DOHH2 (cell line): ENCODE measurements around the gene IFRD2.

Source experiments
- H3F3A ChIP-seq: fragments of 200-600 bp; sonication (generic), shearing (Covaris generic); 2 replicates; pipeline ENCODE4 v1.6.0; 2016; ENCODE audit warnings: antibody characterized with exemption, mild to moderate bottlenecking; ENCODE audit not compliant: control insufficient read depth, insufficient read depth
- H3K27ac ChIP-seq: fragments of 200-600 bp; sonication (generic); 2 replicates; pipeline ENCODE4 v1.5.1; 2014; ENCODE audit warnings: low read depth, mild to moderate bottlenecking, low read length, moderate library complexity
- H3K27me3 ChIP-seq: fragments of 200-600 bp; sonication (generic); 2 replicates; pipeline ENCODE4 v1.6.1; 2014; ENCODE audit warnings: mild to moderate bottlenecking, low read length, mixed read lengths; ENCODE audit not compliant: control insufficient read depth
- H3K36me3 ChIP-seq: fragments of 200-600 bp; sonication (generic); 2 replicates; pipeline ENCODE4 v1.6.1; 2014; ENCODE audit warnings: mild to moderate bottlenecking, low read length, moderate library complexity, mixed read lengths; ENCODE audit not compliant: control insufficient read depth
- H3K4me1 ChIP-seq: fragments of 200-600 bp; sonication (generic); 2 replicates; pipeline ENCODE4 v1.6.1; 2014; ENCODE audit warnings: mild to moderate bottlenecking, low read length, mixed read lengths; ENCODE audit not compliant: control insufficient read depth
- H3K4me2 ChIP-seq: fragments of 200-600 bp; sonication (generic); 2 replicates; pipeline ENCODE4 v1.6.0; 2014; ENCODE audit warnings: mild to moderate bottlenecking, low read length, moderate library complexity
- H3K4me3 ChIP-seq: fragments of 200-600 bp; sonication (generic); 2 replicates; pipeline ENCODE4 v1.5.1; 2014; ENCODE audit warnings: mild to moderate bottlenecking, low read length, mixed read lengths
- H3K79me2 ChIP-seq: fragments of 200-600 bp; sonication (generic); 2 replicates; pipeline ENCODE4 v1.6.1; 2014; ENCODE audit warnings: mild to moderate bottlenecking, low read length, mixed read lengths; ENCODE audit not compliant: control insufficient read depth
- H3K9me2 ChIP-seq: fragments of 200-600 bp; sonication (generic); replicated peaks from 2 replicates; pipeline ENCODE4 v1.6.1; 2014; ENCODE audit warnings: mild to moderate bottlenecking, low read length, mixed read lengths; ENCODE audit not compliant: control insufficient read depth
- H3K9me3 ChIP-seq: fragments of 200-600 bp; sonication (generic); 2 replicates; pipeline ENCODE4 v1.6.1; 2014; ENCODE audit warnings: antibody characterized with exemption, low read length, mixed read lengths; ENCODE audit not compliant: control insufficient read depth, insufficient read depth
- H4K20me1 ChIP-seq: fragments of 200-600 bp; sonication (generic); 2 replicates; pipeline ENCODE4 v1.6.0; 2014; ENCODE audit warnings: low read depth, mild to moderate bottlenecking, antibody characterized with exemption, low read length, moderate library complexity; ENCODE audit not compliant: control insufficient read depth, insufficient read depth
- EZH2phosphoT487 ChIP-seq: fragments of 200-600 bp; sonication (generic); IDR thresholded peaks from 2 replicates; pipeline ENCODE4 v1.6.1; 2017; ENCODE audit warnings: borderline replicate concordance, mild to moderate bottlenecking, antibody characterized with exemption, low read length, moderate library complexity, mixed read lengths
- TF ChIP-seq, protein P1 (sequence below): fragments of 200-600 bp; sonication (generic); IDR thresholded peaks from one replicate; pipeline ENCODE4 v1.5.1; 2014; ENCODE audit warnings: antibody characterized with exemption, mild to moderate bottlenecking, low read depth, low read length; ENCODE audit not compliant: poor library complexity, severe bottlenecking

Gene IFRD2

GRCh38 chr3:50242851-50243542 lies 49.2 kb downstream of the IFRD2 start:
- Histone ChIP-seq H3K27me3 (no peaks in the 10 kb centered on the region), H3K9me2 (no peaks in the 10 kb centered on the region), H3K9me3 (no peaks in the 10 kb centered on the region), H3K4me1 (peaks cover 81% of the 10 kb centered on the region), H4K20me1 (peaks cover 23% of the 10 kb centered on the region; the same call in 1 of the 2 replicates), H3K79me2 (peaks cover 92% of the 10 kb centered on the region), H3F3A (peaks cover 19% of the 10 kb centered on the region), H3K36me3 (peaks cover 49% of the 10 kb centered on the region), H3K4me3 (peak overlapping the region; percentile 44), H3K27ac (peak overlapping the region; percentile 58), H3K4me2 (peak overlapping the region; percentile 60)
- TF ChIP-seq EZH2phosphoT487: no peak
- TF ChIP-seq, protein P1, sequence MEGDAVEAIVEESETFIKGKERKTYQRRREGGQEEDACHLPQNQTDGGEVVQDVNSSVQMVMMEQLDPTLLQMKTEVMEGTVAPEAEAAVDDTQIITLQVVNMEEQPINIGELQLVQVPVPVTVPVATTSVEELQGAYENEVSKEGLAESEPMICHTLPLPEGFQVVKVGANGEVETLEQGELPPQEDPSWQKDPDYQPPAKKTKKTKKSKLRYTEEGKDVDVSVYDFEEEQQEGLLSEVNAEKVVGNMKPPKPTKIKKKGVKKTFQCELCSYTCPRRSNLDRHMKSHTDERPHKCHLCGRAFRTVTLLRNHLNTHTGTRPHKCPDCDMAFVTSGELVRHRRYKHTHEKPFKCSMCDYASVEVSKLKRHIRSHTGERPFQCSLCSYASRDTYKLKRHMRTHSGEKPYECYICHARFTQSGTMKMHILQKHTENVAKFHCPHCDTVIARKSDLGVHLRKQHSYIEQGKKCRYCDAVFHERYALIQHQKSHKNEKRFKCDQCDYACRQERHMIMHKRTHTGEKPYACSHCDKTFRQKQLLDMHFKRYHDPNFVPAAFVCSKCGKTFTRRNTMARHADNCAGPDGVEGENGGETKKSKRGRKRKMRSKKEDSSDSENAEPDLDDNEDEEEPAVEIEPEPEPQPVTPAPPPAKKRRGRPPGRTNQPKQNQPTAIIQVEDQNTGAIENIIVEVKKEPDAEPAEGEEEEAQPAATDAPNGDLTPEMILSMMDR: peak; percentile 24

- peaks cover 19% of the 10 kb centered on the region for H3F3A ChIP-seq
- H3K27ac ChIP-seq: peak overlapping the region; percentile 58
- H4K20me1 ChIP-seq: peaks cover 19% of the 10 kb centered on the region; the same call in 1 of the 2 replicates
- peaks cover 78% of the 10 kb centered on the region for H3K4me1 ChIP-seq
- H3K4me2 ChIP-seq: peak overlapping the region; percentile 60
- H3K9me2 ChIP-seq: no peaks in the 10 kb centered on the region
- H3K79me2 ChIP-seq: peaks cover 92% of the 10 kb centered on the region
- H3K9me3 ChIP-seq: no peaks in the 10 kb centered on the region
- H3K27me3 ChIP-seq: no peaks in the 10 kb centered on the region
- peak overlapping the region; percentile 44 for H3K4me3 ChIP-seq
- TF ChIP-seq, protein P1: no peak
- no peak for TF ChIP-seq EZH2phosphoT487
- peaks cover 45% of the 10 kb centered on the region for H3K36me3 ChIP-seq
Measured at GRCh38 chr3:50242381-50242770, 49.9 kb downstream of the IFRD2 start.

- Histone ChIP-seq H3K79me2 (peaks cover 92% of the 10 kb centered on the region), H3K4me1 (peaks cover 73% of the 10 kb centered on the region), H4K20me1 (peaks cover 14% of the 10 kb centered on the region; the same call in 1 of the 2 replicates)
Measured at GRCh38 chr3:50241713-50242380, 50.4 kb downstream of the IFRD2 start.

More at GRCh38 chr3:50241713-50242380, 50.4 kb downstream of the IFRD2 start:
- no peaks in the 10 kb centered on the region for H3K27me3 ChIP-seq
- H3K4me3 ChIP-seq: peak overlapping the region; percentile 44
- peak overlapping the region; percentile 60 for H3K4me2 ChIP-seq
- no peak for TF ChIP-seq EZH2phosphoT487
- TF ChIP-seq, protein P1: no peak
- H3K9me2 ChIP-seq: no peaks in the 10 kb centered on the region
- peak overlapping the region; percentile 58 for H3K27ac ChIP-seq
- peaks cover 19% of the 10 kb centered on the region for H3F3A ChIP-seq
- H3K36me3 ChIP-seq: peaks cover 40% of the 10 kb centered on the region
- no peaks in the 10 kb centered on the region for H3K9me3 ChIP-seq
